Left renal cortex interstitium (tissue), 4 donors: ENCODE data around the gene CTSC. TPM values are rescaled to one million over a fixed set of nuclear protein-coding genes. Genes with fewer than 3 reads are reported as not detected.
A peak's percentile ranks its signal among the peaks of the same experiment; 100 is the strongest.
"Not testable (repeated sequence)": the region's sequence is repeated elsewhere in the genome, so short reads cannot be mapped to it uniquely, and the experiment has no call there.

ENCODE experiments used
- DNase-seq, 4 donors: peaks; one replicate each; pipeline ENCODE4 v3.0.0-alpha.2; 2013; ENCODE audit warnings: low read depth in 4 of 4, low spot score in 2 of 4, missing footprints in 1 of 4
- polyA plus RNA-seq, 4 donors: library from polyadenylated mRNA; unstranded; fragments of 120-200 nt; gene quantifications; one replicate each; pipeline ENCODE4 v1.2.1, GENCODE V29; 2013; ENCODE audit not compliant: insufficient read length in 4 of 4

CTSC gene
- polyA plus RNA-seq, 4 donors: 201 to 324 (median 266) TPM

DNA sequence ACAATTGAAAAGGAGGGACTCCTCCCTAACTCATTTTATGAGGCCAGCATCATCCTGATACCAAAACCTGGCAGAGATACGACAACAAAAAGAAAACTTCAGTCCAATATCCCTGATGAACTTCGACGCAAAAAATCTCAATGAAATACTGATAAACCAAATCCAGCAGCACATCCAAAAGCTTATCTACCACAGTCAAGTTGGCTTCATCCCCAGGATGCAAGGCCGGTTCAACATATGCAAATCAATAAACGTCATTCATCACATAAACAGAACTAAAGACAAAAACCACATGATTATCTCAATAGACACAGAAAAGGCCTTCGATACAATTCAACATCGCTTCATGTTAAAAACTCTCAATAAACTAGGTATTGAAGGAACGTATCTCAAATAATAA is 14.7 kb downstream of the CTSC start:
- DNase-seq: not testable (repeated sequence)

DNA sequence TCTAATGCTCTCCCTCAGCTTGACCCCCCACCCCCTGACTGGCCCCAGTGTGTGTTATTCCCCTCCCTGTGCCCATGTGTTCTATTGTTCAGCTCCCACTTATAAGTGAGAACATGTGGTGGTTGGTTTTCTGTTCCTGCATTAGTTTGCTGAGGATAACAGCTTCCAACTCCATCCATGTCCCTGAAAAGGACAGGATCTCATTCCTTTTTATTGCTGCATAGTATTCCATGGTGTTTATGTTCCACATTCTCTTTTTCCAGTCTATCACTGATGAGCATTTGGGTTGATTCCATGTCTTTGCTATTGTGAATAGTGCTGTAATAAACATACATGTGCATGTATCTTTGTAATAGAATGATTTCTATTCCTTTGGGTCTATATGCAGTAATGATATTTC is 16.1 kb downstream of the CTSC start:
- DNase-seq: not testable (repeated sequence)

DNA sequence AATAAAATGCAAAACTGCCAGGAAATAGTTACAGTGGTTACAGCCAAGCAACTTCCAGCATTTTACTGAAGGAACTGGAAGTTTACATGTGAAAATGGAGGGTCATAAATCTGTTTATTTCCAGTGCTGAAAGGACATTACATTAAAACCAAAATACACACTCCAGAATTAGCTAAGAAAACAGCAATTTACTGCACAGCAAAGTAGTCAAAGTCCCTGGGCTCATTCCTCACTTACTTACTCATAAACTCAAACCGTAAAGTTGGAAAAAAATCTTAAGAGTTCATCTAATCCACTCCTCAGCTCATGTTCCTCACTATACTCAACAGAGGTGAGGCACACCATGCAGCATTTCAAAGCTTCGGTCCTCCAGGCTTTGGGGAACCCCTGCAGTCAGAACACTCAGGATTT is 17.4 kb downstream of the CTSC start:
- DNase-seq: peak in 2 of 4 donors; percentile 25 to 46

DNA sequence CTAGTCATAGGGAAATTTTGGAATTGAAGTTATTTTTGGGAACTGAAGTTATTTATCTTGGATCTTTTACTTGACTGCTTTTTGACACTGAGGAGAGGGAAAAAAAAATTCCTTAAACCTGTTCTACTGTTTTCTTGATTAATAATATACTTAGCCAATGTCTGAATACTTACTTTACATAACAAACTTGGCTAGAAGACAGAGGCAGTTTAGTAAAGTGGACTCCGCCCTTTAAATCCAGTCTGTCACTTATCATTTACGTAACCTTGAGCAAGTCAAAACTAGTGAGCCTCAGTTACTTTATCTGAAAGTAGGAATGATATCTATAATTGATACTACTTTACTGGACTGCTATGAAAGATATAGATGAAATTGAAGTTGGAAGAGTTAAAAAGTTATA is 19.5 kb downstream of the CTSC start:
- no peak for DNase-seq

DNA sequence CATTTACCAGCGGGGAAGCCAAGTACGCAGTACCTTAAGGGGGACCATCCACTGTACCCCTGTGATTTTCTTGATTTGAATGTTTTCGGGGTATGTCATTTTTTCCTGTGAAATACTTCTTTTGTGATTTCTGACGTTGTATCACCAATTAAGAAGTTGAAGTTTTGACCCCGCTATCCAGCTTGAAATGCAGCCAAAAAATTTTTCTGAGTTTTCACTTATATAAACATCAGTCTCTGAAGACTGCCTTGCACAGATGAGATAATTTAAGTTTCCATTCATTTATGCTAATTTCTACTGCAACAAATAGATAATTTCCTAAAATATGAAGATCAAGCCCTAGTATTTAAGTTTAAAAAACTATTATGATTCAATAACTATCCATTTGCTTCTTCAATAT is 20.0 kb downstream of the CTSC start:
- no peak for DNase-seq

DNA sequence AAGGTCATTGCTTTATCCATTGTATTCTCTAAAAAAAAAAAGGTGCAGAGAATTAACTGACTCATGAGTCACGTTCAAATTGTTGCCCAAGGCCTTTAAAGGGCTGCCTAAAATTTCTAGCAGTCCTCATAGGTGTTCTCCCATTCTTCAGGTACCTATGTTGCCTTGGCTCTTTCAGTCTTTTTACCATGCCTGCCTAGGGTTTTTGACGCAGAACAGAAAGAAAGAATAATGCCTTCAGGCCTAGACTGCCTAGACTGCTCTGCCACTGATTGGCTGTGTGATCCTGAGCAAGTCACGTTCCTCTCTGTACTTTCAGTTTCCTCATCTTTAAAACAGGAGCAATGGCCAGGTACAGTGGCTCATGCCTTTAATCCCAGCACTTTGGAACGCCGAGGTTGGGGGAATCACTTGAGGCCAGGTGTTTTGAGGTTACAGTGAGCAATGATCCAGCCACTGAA is 21.5 kb downstream of the CTSC start:
- no peak for DNase-seq

DNA sequence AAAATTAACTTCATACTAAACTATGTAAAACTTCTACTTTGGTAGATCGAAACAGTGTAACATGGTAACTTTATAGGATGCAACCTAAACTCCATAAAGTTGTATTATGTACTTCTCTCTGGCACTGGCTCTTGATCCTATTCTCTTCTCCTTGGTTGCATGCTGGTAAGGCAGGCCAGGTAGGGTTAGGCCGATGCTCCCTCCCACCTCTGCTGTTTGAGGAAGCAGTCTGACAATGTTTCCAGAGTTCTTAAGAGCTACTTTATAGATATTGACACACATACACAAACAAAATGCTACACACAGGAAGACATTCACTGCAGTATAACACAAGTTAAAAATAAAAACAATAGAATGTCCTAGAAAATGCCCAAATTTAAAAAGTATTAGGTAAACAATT is 22.5 kb downstream of the CTSC start:
- DNase-seq: no peak

DNA sequence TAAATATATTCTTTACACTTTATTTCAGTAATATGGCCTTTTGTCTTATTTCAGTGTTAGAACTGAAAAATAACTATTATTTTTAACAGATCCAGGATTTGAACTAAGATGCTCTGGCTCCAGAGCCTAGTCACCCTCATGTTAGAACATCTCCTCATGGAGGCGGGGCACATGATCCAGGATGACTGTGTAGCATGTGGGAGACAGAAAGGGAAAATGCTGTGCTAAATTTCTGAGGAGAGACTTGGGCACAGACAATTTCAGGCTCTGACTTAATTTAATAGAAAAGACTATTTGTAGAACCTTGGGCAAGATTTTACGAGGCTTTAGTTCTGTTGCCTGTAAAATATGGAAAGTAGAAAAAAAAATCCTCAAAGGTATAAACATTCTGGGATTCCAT is 24.1 kb downstream of the CTSC start:
- DNase-seq: no peak

DNA sequence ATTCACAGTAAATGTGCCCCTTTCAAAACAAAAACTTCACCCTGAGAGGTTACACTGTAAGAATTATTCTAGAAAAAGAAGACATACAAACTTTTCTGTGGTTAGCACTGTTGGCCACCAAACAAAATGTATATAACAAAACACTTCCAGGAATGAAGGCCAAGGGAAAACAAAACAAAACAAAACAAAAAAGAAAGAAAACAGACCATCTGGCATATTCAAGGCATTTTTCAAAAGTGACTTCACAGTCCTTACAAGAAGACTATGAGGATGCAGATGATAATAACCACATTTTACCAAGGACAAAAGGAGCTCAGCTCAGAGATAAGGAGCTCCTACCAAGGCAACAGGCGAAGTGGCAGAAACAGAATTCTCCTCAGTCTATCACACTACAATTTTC is 24.9 kb downstream of the CTSC start:
- no peak for DNase-seq

DNA sequence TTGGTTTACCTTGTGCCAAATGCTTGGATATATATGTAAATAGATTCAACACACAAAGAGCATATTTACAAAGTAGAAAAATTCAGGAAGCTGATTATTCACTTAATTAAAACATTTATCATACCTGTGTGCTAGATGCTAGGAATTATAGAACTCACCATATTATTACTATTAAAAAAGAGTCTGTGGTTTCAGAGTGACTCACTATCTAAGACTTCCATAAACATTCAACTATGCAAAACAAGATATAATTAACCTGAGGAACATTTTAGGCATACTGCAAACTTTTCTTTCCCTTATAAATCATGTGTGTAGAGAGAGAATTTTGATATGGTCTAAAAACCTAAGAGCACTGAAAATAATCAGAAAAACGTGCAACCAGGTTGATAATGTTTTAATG is 27.3 kb downstream of the CTSC start:
- DNase-seq: no peak

DNA sequence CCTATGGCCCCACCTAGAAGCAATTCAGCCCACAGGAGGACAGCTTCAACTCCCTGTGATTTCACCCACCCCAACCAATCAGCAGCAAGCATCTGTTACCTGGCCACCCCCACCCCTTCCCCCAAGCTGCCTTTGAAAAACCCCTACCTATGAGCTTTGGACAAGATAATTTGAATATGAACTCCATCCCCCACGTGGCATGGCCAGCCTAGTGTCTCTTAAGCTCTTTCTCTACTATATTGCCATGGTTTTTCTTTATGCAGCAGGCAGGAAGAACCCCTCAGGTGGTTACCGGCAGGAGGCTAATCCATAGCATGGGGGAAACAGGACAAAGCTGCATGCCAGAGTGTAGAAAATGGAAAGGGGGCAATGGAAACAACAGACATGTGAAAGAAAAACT is 29.0 kb downstream of the CTSC start:
- DNase-seq: no peak

DNA sequence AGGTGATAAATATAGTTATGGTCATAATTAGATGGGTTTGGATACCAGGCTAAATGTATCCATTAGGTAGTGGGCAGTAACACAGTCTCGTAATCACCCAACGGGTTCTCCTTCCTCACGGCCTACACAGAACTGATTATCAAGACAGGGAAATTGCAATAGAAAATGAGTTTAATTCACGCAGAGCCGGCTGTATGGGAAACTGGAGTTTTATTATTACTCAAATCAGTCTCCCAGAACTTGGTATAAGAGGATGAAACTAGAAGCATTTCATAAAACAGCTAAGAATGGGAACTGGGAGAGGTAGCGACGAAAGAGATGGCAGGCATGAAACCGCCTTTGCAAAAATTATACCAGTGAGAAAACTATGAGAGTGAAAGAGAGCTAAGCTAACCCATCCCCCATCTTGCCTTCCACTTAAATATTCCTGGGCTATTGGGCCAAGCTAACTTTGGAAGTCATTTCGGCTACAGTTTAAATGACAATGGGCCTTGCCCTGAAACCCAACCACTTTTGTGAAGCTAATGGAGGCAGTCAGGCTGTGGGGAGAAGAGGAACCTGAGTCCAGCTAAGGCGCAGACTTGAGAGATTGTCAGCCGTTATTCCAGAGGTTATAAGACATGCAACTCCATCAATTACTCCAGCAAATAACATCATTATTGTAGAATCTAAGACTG is 29.6 kb downstream of the CTSC start:
- DNase-seq: no peak

DNA sequence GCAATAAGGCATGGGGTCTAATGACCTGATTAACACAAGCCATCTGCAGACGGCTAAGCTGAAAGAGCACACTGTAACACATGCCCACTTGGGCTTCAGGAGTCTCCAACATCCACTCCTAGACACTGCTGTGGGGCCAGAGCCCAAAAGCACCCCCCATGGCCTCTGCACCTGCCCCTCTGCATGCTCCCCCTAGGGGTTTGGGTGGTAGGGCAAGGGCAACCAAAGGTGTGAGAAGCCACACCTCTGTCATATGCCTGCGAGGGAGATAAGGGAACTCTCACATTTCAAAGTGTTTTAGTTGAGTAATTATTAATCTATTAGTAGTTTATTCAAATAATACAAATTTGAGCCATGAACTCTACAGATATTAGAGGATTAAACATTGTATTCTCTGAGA is 30.8 kb downstream of the CTSC start:
- DNase-seq: no peak

DNA sequence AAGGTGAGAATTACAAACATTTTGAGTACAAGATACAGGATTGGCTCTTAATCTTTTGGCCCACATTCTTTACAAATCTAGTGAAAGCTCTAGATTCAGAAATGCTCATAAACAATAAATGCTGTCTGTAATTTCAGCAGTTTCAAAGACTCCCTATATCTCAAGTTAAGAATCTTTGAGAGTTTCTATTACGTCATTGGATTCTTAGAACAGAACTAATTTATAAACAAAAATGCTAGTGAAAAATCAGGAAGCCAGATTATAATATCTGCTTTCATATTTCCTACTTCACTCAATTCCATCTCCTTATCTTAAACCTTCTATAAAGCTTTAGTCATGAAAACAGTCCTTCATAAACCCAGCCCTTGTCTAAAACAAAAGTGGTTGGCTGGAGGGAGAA is 32.1 kb downstream of the CTSC start:
- DNase-seq: no peak

DNA sequence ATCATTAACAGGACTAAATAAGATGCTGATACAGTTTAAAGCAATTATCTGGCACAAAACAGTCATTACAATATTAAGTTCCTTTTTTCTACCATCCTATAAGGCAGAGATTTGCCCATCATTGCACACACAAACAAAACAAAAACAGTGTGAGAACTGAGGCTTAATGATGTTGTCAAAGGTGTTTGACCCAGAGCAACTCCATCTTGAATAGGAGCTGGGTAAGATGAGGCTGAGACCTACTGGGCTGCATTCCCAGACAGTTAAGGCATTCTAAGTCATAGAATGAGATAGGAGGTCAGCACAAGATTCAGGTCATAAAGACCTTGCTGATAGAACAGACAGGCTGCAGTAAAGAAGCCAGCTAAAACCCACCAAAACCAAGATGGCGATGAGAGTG is 33.2 kb downstream of the CTSC start:
- DNase-seq: no peak

DNA sequence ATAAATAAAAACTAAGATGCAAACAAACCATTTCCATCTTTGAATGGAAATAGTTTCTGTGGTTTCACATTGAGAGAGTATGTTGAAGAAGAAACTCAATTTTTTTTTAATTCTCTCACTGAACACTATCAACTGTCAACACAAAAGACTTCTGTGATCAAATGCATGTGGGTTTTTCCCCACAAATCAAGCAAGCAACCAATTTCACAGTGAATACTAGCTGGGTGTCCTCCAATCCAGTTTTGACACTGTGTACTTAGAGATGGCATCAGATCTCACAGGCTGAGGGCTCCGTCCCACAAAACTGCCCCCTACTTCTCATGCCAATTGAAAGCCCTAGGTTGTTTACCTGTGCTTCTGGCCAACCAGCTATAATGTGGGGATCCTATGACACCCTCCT is 34.5 kb downstream of the CTSC start:
- no peak for DNase-seq

DNA sequence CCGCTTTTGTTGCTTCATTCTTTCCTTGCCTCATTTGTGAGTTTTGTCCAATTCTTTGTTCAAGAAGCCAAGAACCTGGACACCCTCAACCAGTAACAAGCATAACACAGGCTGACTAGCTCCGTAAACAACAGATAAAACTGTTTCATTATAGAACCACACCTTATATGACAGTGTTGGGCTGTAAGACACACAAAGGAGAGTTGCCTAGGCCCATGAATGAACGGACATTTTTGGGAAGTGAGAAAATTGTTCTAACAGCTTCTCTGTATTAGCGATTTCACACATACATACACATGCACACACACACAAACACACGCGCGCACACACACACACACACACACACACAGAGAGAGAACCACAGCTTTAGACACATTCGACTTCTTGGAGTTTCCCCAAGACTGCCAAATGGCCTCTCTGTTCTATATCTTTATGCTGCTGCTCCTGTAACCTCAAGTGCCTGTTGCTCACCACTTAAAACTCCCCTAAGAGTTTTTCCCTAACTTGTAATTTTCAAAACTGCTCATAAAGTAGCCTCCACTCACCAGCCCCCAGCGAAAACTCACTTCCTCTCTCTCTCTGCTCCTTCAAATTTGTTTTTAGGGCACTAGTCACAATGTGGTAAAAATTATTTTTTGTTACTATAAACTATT is 35.9 kb downstream of the CTSC start:
- no peak for DNase-seq

DNA sequence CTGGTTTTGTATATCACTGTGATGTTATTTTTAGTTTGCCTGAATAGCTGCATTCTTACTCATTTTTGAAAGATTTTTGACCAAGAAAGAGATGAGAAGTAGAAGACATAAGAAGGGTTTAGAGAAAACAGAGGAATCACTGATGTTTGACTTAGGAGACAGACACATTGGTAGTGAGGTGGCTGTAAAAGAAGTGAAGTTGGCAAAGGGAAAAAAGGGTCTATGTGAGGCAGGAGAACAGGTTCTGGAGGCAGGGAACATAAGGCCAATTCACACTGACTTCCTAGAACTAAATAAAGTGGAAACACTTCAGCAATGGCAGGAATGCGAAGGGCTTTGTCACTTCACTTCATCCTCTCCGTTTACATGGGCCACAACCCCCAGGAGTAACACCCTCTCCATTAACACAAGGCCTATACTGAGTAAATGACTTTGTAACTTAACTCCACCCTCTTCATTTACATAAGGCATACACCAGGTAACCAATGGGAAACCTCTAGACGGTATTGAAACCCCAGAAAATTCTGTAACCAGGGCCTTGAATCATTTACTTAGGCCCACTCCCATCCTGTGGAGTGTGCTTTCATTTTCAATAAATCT is 36.5 kb downstream of the CTSC start:
- no peak for DNase-seq

DNA sequence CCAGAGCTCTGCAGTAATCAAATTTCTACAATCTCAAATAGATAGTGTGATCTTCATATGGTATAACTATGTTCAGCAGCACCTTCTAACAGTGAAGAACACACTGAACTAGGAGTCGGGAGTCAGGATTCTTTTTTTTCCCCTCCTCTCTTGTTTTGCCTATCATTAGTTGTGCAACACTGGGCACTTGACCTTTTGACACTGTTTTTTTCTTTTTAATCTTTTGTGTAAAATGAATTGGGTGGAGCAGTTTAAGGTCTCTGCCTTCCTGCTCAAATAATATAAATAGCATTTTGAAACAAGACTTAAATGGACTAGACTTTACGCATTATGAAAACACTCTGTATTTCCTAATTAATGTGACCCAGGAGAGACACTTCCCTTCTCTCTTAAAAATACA is 39.7 kb downstream of the CTSC start:
- no peak for DNase-seq

DNA sequence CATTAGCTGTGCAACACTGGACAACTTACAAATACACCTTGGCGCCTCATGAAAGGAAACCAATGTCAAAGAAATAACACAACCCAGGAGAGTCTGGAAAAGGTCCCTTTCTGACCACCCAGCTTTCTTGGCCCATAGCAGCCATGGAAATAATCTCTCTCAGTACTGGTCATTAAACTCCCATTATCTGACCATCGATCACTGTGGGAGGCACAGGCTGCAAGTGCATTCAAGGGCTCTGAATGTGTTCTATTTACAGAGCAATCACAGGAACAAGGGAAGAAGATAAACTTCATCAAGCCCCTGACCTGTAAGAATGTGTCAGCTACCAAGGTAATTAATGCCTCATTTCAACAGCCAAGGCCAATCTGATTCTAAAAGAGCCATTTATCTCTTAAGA is 40.1 kb downstream of the CTSC start:
- peak in 1 of 4 donors; percentile 36 for DNase-seq

DNA sequence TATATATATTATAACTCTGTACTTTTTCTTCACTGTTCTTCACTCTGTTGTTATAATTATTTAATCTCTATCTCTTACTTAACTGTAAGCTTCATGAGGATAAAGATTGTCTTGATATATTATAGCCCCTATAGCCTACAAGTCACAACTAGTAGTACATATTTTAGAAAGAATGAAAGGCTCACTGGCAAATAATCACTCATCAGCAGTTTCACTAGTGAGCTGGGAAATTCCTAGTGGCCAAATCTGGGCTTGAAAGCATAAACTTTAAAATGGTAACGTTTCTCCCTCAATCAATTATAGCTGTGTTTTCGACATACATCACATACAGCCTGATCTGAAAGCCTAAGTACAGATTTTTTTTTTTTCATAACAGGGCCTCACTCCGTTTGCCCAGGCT is 42.5 kb downstream of the CTSC start:
- no peak for DNase-seq

DNA sequence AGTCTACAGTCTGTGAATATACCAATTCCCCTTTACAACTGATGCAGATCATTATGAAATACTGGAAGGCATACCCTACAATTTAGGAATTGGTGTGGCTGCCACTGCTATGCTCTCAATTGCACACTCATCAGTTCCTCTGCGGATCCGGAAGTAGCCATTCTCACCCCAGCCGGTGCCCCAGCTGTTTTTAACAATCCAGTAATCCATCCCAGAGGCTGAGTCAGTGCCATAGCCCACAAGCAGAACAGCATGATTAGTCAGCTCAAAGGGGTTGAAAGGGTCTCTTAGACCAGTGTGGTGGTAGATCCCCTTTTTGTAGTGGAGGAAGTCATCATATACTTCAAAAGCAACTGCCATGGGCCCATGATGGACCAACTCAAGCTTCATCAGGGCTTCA is 43.6 kb downstream of the CTSC start:
- no peak for DNase-seq
